ENCODE data around the gene ASS1.

The ASS1 gene

DNA sequence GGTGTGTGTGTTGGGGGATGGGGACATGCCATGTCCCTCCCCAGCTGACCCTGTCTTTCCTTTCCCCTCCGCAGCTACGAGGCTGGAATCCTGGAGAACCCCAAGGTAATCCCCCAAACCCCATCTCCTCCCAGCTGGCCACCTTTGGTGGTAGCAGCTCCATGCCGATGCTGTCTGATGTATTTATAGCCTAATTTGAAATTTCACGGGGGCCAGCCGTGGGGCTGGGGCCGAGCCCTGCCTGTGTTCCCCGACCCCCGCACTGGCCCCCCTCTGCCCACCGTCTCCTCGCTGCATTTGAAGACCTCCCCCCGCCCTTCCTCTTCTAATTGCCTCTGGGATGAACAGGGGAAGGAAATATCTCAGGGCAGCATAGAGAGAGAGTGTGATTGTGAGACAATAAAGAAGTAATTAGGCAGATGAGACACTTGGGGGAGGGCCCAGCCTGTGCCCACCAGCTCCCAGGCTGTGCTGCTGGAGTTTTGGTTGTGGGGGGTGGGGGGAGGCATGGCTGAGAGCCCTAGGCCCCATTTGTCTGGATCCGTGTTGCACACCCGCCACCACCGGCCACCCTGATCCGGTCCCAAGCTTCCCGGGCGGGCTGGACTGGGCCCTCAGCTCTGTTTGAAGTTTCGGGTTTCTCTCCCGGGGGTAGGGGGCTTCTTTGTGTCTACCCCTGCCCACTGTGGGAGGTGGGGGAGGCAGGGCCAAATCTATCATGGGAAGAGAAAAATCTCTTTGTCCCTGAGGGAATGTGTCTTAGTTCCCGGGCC lies 26.8 kb downstream of the ASS1 start:
- ChIA-PET CTCF (interaction anchor here (0.6 to 21.8 kb wide), 3 partner anchors 12 to 291 kb away, joined by 3 to 414 read pairs (median 21); no protein-coding TSS in a partner anchor), POLR2A (no interaction called here)
- TF ChIP-seq, protein P1, sequence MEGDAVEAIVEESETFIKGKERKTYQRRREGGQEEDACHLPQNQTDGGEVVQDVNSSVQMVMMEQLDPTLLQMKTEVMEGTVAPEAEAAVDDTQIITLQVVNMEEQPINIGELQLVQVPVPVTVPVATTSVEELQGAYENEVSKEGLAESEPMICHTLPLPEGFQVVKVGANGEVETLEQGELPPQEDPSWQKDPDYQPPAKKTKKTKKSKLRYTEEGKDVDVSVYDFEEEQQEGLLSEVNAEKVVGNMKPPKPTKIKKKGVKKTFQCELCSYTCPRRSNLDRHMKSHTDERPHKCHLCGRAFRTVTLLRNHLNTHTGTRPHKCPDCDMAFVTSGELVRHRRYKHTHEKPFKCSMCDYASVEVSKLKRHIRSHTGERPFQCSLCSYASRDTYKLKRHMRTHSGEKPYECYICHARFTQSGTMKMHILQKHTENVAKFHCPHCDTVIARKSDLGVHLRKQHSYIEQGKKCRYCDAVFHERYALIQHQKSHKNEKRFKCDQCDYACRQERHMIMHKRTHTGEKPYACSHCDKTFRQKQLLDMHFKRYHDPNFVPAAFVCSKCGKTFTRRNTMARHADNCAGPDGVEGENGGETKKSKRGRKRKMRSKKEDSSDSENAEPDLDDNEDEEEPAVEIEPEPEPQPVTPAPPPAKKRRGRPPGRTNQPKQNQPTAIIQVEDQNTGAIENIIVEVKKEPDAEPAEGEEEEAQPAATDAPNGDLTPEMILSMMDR (IDR thresholded peaks at IDR 0.05; ENCODE audit: insufficient read depth, low read length, missing control alignments) = no peak
- H3K4me3 ChIP-seq (ENCODE audit: low read depth, low read length) = no peak overlapping the region
- no peak for DNase-seq (ENCODE audit: low read depth, low spot score)

DNA sequence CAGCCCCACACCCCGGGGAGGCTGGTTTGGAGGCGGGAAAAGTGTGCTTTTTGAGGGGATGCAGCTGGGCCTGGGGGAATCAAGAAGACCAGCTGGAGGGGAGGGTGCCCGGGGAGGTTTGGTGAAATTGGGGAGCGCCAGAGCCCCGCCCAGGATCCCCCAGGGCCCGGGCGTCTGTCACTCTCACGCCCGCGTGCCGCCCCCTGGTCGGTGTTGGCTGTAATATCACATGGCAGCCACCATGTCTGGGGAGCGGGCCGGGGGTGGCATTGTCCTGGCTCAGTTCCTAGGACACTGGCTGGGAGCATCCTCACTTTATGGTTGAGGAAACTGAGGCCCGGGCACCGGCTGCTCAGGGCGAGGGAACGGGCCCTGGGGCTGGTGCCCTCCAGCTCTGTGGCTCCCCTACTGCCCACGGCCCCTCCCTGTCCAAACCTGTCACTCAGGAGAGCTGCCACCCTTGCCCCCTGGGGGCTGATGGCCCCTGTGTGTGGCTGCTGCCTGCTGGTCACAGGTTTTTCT lies 27.5 kb downstream of the ASS1 start:
- H3K4me3 ChIP-seq (ENCODE audit: low read depth, low read length) = no peak overlapping the region
- no peak for DNase-seq (ENCODE audit: low read depth, low spot score)
- TF ChIP-seq, protein P1 (IDR thresholded peaks at IDR 0.05; ENCODE audit: insufficient read depth, low read length, missing control alignments) = no peak
- CTCF ChIA-PET = interaction anchor here (4.6 to 21.8 kb wide), 2 partner anchors 12 to 211 kb away, joined by 21 to 414 read pairs; no protein-coding TSS in a partner anchor
- POLR2A ChIA-PET = no interaction called here

DNA sequence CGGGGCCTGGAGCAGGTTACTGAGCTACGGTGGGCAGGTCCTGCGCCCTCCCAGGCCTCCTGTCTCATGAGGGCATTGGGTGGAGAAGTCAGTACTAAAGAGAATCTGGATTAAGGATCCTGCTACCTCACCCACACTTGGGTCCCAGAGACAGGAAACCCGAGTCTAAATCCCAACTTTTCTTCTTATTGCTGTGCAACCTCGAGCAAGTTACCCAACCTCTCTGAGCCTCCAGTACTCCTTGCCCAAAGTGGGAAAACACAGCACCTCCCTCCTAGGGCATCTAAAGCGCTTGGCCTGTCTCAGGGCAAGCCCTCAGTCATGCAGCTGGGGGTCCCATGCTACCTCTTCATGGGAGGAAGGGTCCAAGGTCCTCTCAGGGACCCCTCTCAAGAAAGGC lies 28.2 kb downstream of the ASS1 start:
- CTCF ChIA-PET = interaction anchor here (1.2 to 21.8 kb wide), 3 partner anchors 9 to 210 kb away, joined by 4 to 414 read pairs (median 21); no protein-coding TSS in a partner anchor
- POLR2A ChIA-PET = no interaction called here
- no peak for DNase-seq (ENCODE audit: low read depth, low spot score)
- TF ChIP-seq, protein P1 (IDR thresholded peaks at IDR 0.05; ENCODE audit: insufficient read depth, low read length, missing control alignments) = no peak
- H3K4me3 ChIP-seq (ENCODE audit: low read depth, low read length) = no peak overlapping the region

DNA sequence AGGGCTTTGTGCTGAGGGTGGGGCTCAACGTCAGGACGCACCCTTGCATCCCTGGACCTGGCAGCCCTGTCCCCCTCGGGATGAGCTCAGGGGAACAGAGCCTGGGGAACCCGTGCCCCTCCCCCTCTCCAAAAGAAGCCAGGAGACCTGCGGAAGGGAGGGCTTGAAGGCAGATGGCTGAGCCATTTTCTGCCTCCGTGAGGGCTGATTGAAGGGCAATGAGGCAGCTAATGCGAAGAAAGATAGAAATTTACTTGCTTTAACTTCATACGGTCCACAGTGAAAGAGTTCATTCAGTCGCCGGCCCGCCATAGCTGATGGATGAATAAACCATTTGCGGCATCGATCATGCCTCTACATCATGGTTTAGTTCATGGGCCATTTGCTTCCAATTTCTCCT lies 28.8 kb downstream of the ASS1 start:
- no peak overlapping the region for H3K4me3 ChIP-seq (ENCODE audit: low read depth, low read length)
- ChIA-PET POLR2A (no interaction called here), CTCF (interaction anchor here (1.2 to 21.8 kb wide), 3 partner anchors 8 to 209 kb away, joined by 4 to 414 read pairs (median 21); no protein-coding TSS in a partner anchor)
- TF ChIP-seq, protein P1 (IDR thresholded peaks at IDR 0.05; ENCODE audit: insufficient read depth, low read length, missing control alignments) = no peak
- no peak for DNase-seq (ENCODE audit: low read depth, low spot score)

DNA sequence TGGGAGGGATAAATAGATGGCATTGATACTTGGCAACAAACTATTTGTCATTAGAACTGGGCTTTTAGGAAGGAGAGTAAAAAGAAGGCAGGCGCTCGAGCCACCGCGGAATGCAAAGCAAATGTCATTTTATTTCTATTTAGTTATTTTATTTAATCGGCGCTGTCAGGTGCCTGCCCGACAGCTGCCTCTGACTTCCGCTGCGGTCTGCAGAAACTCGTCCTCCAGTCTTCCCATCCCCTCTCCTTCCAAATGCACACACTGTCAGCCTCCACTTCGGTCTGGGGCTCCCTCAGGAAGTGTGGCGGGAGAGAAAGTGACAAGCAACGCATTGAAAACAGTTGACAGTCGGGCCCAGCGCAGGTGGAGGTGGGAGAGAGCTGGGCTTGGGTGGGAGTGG lies 29.3 kb downstream of the ASS1 start:
- no peak overlapping the region for H3K4me3 ChIP-seq (ENCODE audit: low read depth, low read length)
- POLR2A ChIA-PET = no interaction called here
- TF ChIP-seq, protein P1 (IDR thresholded peaks at IDR 0.05; ENCODE audit: insufficient read depth, low read length, missing control alignments) = no peak
- DNase-seq (ENCODE audit: low read depth, low spot score) = no peak
- CTCF ChIA-PET = interaction anchor here (1.2 to 21.8 kb wide), 4 partner anchors 12 to 209 kb away, joined by 4 to 414 read pairs (median 14); no protein-coding TSS in a partner anchor

DNA sequence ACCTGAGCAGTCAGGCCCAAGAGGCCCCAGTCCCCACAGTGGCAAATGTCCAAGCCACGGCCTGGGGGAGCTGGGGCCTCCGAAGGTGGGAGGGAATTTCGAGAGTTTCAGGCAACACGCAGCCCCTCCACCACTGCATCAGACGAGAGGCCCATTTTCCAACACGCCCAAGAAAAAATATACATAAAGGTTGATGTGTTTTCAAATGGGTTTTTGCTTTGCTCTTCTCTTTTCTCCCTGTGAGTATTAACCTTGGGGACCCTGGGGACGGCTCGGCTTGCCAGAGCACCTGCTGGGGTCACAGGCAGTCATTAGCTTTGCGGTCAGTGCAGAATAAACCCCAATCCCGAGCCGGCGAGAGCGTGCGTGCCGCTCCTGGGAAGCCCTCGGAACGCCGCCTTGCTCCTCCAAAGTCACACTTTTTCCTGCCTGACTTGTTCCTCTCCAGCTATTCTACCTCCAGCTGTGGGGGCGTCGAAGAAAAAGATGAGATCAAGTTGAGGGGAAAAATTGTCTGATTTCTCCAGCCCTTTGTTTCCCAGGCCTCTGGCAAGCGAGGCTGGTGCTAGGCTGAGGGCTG lies 31.5 kb downstream of the ASS1 start:
- ChIA-PET CTCF (interaction anchor here (0.7 to 21.8 kb wide), 2 partner anchors 16 to 207 kb away, joined by 3 to 414 read pairs; no protein-coding TSS in a partner anchor), POLR2A (no interaction called here)
- no peak for DNase-seq (ENCODE audit: low read depth, low spot score)
- TF ChIP-seq, protein P1 (IDR thresholded peaks at IDR 0.05; ENCODE audit: insufficient read depth, low read length, missing control alignments) = no peak
- no peak overlapping the region for H3K4me3 ChIP-seq (ENCODE audit: low read depth, low read length)

Data from AG04449 (cell line).